ENCODE results near the gene UBE3B. TPM values are rescaled to one million over a fixed set of nuclear protein-coding genes. Genes with fewer than 3 reads are reported as not detected.

UBE3B gene
- polyA plus RNA-seq, 3 donors: 14.4 to 25.9 (median 18.2) TPM

- no peak overlapping the region for H3K9ac ChIP-seq (ENCODE audit: insufficient read depth, low read length, poor library complexity, severe bottlenecking)
Measured at GRCh38 chr12:109463756-109464155, 13.7 kb upstream of the UBE3B start.

GRCh38 chr12:109464642-109465351 is 12.6 kb upstream of the UBE3B start:
- no peak overlapping the region for H2AFZ ChIP-seq (ENCODE audit: insufficient read depth, low read depth, low read length, poor library complexity, severe bottlenecking)
- H3K27me3 Mint-ChIP-seq (ENCODE audit: low read depth in 3 of 3): peaks cover 0 to 2% (median 0%) of the 10 kb centered on the region in 3 donors
- H3K4me1 Mint-ChIP-seq: peaks cover 55% of the 10 kb centered on the region
- peaks cover 44 to 61% of the 10 kb centered on the region in 2 donors for H3K36me3 ChIP-seq (replicated peaks in 1 of 2; ENCODE audit: control insufficient read depth in 1 of 2, insufficient read depth in 2 of 2, low read length in 2 of 2)
- no peak overlapping the region for H3K27ac ChIP-seq (ENCODE audit: low read depth in 1 of 2, low read length in 2 of 2)
- no peak overlapping the region for H3K9ac ChIP-seq (ENCODE audit: insufficient read depth, low read length, poor library complexity, severe bottlenecking)
- no peaks in the 10 kb centered on the region for H3K9me3 ChIP-seq (replicated peaks in 1 of 2; ENCODE audit: control insufficient read depth in 1 of 2, insufficient read depth in 1 of 2, low read length in 2 of 2)
- no peak overlapping the region for H3K4me2 ChIP-seq (replicated peaks; ENCODE audit: extremely low read depth, low read length, poor library complexity, severe bottlenecking)
- H3K27me3 ChIP-seq (ENCODE audit: control insufficient read depth in 2 of 2, insufficient read depth in 2 of 2, low read length in 2 of 2): no peaks in the 10 kb centered on the region
- peaks cover 89% of the 10 kb centered on the region for H4K20me1 ChIP-seq (ENCODE audit: insufficient read depth, low read length)
- intact Hi-C loops (cut with micrococcal nuclease): no loop called here
- no peak overlapping the region for H3K4me3 Mint-ChIP-seq
- no peaks in the 10 kb centered on the region for H3K9me3 Mint-ChIP-seq
- H3K27ac Mint-ChIP-seq: no peak overlapping the region
- no peak for TF ChIP-seq CTCF (IDR thresholded peaks at IDR 0.05)
- peaks cover 50 to 51% of the 10 kb centered on the region in 2 donors for H3K4me1 ChIP-seq (ENCODE audit: control insufficient read depth in 1 of 2, insufficient read depth in 2 of 2, low read length in 2 of 2)
- H3K79me2 ChIP-seq (ENCODE audit: insufficient read depth, low read length): peaks cover 56% of the 10 kb centered on the region
- no peak for DNase-seq
- no peak overlapping the region for H3K4me3 ChIP-seq (replicated peaks in 1 of 3; ENCODE audit: low read depth in 2 of 3, low read length in 3 of 3)
- 98% methylated on average over 7 of the region's 14 CpGs for WGBS (ENCODE audit: insufficient coverage)
- H3K36me3 Mint-ChIP-seq: peaks cover 43 to 72% of the 10 kb centered on the region in 2 donors

More at GRCh38 chr12:109463756-109464155, 13.7 kb upstream of the UBE3B start:
- no peaks in the 10 kb centered on the region for H3K9me3 ChIP-seq (replicated peaks in 1 of 2; ENCODE audit: control insufficient read depth in 1 of 2, insufficient read depth in 1 of 2, low read length in 2 of 2)
- H3K27me3 ChIP-seq (ENCODE audit: control insufficient read depth in 2 of 2, insufficient read depth in 2 of 2, low read length in 2 of 2): no peaks in the 10 kb centered on the region
- peaks cover 84% of the 10 kb centered on the region for H4K20me1 ChIP-seq (ENCODE audit: insufficient read depth, low read length)
- no peak overlapping the region for H2AFZ ChIP-seq (ENCODE audit: insufficient read depth, low read depth, low read length, poor library complexity, severe bottlenecking)
- Mint-ChIP-seq H3K27me3 (ENCODE audit: low read depth in 3 of 3) (no peaks in the 10 kb centered on the region), H3K27ac (peak overlapping the region in 1 of 7 donors; percentile 3), H3K4me1 (peaks cover 52% of the 10 kb centered on the region), H3K4me3 (no peak overlapping the region), H3K36me3 (peaks cover 44 to 73% of the 10 kb centered on the region in 2 donors), H3K9me3 (no peaks in the 10 kb centered on the region)
- no peak overlapping the region for H3K4me2 ChIP-seq (replicated peaks; ENCODE audit: extremely low read depth, low read length, poor library complexity, severe bottlenecking)
- no peak for TF ChIP-seq CTCF (IDR thresholded peaks at IDR 0.05)
- DNase-seq: no peak
- H3K4me1 ChIP-seq (ENCODE audit: control insufficient read depth in 1 of 2, insufficient read depth in 2 of 2, low read length in 2 of 2): peaks cover 48 to 51% of the 10 kb centered on the region in 2 donors
- intact Hi-C loops (cut with micrococcal nuclease): no loop called here
- H3K79me2 ChIP-seq (ENCODE audit: insufficient read depth, low read length): peaks cover 48% of the 10 kb centered on the region
- H3K36me3 ChIP-seq (replicated peaks in 1 of 2; ENCODE audit: control insufficient read depth in 1 of 2, insufficient read depth in 2 of 2, low read length in 2 of 2): peaks cover 36 to 61% of the 10 kb centered on the region in 2 donors
- no peak overlapping the region for H3K4me3 ChIP-seq (replicated peaks in 1 of 3; ENCODE audit: low read depth in 2 of 3, low read length in 3 of 3)
- WGBS (ENCODE audit: insufficient coverage): 60% methylated on average over 1 of the region's 5 CpGs
- H3K27ac ChIP-seq (ENCODE audit: low read depth in 1 of 2, low read length in 2 of 2): no peak overlapping the region

All from CD14-positive monocyte (primary cell).